SU-DHL-6 (cell line): ENCODE results near the gene HS3ST3A1.

Source experiments
- H2AFZ ChIP-seq: fragments of 200-600 bp; sonication (generic); 2 replicates; pipeline ENCODE4 v1.6.1; 2014; ENCODE audit warnings: low read depth, mild to moderate bottlenecking, moderate library complexity, mixed read lengths, antibody characterized with exemption, low read length; ENCODE audit not compliant: severe bottlenecking
- H3F3A ChIP-seq: fragments of 200-600 bp; shearing (Covaris generic); 2 replicates; pipeline ENCODE4 v1.6.0; 2016; ENCODE audit warnings: antibody characterized with exemption, mild to moderate bottlenecking; ENCODE audit not compliant: insufficient read depth
- H3K27ac ChIP-seq: fragments of 200-600 bp; sonication (generic); 2 replicates; pipeline ENCODE4 v1.5.1; 2016; ENCODE audit warnings: low read depth, mild to moderate bottlenecking, low read length, moderate library complexity, mixed read lengths
- H3K27me3 ChIP-seq: fragments of 200-600 bp; sonication (generic), shearing (Covaris generic); 2 replicates; pipeline ENCODE4 v1.6.0; 2014; ENCODE audit warnings: mild to moderate bottlenecking, low read length
- H3K36me3 ChIP-seq: fragments of 200-600 bp; sonication (generic); 2 replicates; pipeline ENCODE4 v1.6.1; 2014; ENCODE audit warnings: mild to moderate bottlenecking, low read length, mixed read lengths
- H3K4me2 ChIP-seq: fragments of 300-600, 200-600 bp; shearing (Covaris generic), sonication (generic); 2 replicates; pipeline ENCODE4 v1.6.0; 2014; ENCODE audit warnings: low read length, low read depth, mild to moderate bottlenecking; ENCODE audit not compliant: poor library complexity, severe bottlenecking
- H3K4me3 ChIP-seq: fragments of 200-600 bp; sonication (generic); 2 replicates; pipeline ENCODE4 v1.5.1; 2014; ENCODE audit warnings: antibody characterized with exemption, low read length, mild to moderate bottlenecking, mixed read lengths; ENCODE audit not compliant: insufficient read depth, poor library complexity, severe bottlenecking
- H3K79me2 ChIP-seq: fragments of 200-600 bp; sonication (generic); 2 replicates; pipeline ENCODE4 v1.6.1; 2014; ENCODE audit warnings: mild to moderate bottlenecking, low read length, moderate library complexity; ENCODE audit not compliant: insufficient read depth
- H3K9ac ChIP-seq: fragments of 200-600 bp; sonication (generic); 2 replicates; pipeline ENCODE4 v1.7.0; 2014; ENCODE audit warnings: mild to moderate bottlenecking, low read length
- H3K9me2 ChIP-seq: fragments of 200-600 bp; sonication (generic); replicated peaks from 2 replicates; pipeline ENCODE4 v1.6.1; 2014; ENCODE audit warnings: low read length; ENCODE audit not compliant: insufficient read depth
- H3K9me3 ChIP-seq: fragments of 200-600 bp; sonication (generic); 2 replicates; pipeline ENCODE4 v1.6.1; 2014; ENCODE audit warnings: low read length, mixed read lengths; ENCODE audit not compliant: insufficient read depth
- H4K20me1 ChIP-seq: fragments of 200-600 bp; sonication (generic); 2 replicates; pipeline ENCODE4 v1.6.1; 2014; ENCODE audit warnings: low read depth, mild to moderate bottlenecking, antibody characterized with exemption, low read length, moderate library complexity, mixed read lengths
- EZH2phosphoT487 ChIP-seq: fragments of 200-600 bp; sonication (generic), shearing (Covaris generic); conservative IDR thresholded peaks from 2 replicates; pipeline ENCODE4 v1.6.1; 2018; ENCODE audit warnings: mild to moderate bottlenecking, antibody characterized with exemption, low read length, moderate library complexity, mixed read lengths
- TF ChIP-seq, protein P1 (sequence below): fragments of 200-600 bp; sonication (generic); IDR thresholded peaks from one replicate; pipeline ENCODE4 v1.5.1; 2017; ENCODE audit warnings: antibody characterized with exemption, mild to moderate bottlenecking, low read length, moderate library complexity; ENCODE audit not compliant: insufficient read depth, poor library complexity, severe bottlenecking

The HS3ST3A1 gene

DNA sequence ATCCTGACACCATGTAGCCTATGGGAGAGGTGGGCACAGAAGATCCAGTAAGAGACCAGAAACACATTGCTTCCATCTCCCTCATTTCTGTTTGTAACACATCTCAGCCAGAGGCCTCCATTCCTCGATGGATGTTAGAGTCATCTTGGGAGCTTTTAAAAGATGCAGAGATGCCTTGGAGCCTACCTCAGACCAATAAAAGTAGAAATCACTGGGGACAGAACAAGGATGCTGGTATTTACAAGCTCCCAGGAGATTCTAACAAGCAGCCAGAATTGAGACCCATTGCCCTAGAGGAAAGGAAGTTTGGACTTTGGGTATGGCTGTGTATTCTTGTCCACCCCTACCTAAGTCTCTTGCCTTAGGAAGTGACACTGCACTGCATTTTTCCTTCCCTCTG, 40.8 kb downstream of the HS3ST3A1 start:
- Histone ChIP-seq H4K20me1 (no peaks in the 10 kb centered on the region), H3K9me3 (0 out of 2 replicates have a peak, but pooled peaks cover under 1% of the 10 kb centered on the region), H3K27ac (no peak overlapping the region), H3K4me2 (no peak overlapping the region), H2AFZ (no peak overlapping the region), H3K9ac (no peak overlapping the region), H3K9me2 (no peaks in the 10 kb centered on the region), H3K27me3 (no peaks in the 10 kb centered on the region; the same call in 1 of the 2 replicates), H3K36me3 (no peaks in the 10 kb centered on the region), H3K4me3 (no peak overlapping the region), H3K79me2 (no peaks in the 10 kb centered on the region), H3F3A (no peaks in the 10 kb centered on the region)
- no peak for TF ChIP-seq EZH2phosphoT487
- TF ChIP-seq, protein P1, sequence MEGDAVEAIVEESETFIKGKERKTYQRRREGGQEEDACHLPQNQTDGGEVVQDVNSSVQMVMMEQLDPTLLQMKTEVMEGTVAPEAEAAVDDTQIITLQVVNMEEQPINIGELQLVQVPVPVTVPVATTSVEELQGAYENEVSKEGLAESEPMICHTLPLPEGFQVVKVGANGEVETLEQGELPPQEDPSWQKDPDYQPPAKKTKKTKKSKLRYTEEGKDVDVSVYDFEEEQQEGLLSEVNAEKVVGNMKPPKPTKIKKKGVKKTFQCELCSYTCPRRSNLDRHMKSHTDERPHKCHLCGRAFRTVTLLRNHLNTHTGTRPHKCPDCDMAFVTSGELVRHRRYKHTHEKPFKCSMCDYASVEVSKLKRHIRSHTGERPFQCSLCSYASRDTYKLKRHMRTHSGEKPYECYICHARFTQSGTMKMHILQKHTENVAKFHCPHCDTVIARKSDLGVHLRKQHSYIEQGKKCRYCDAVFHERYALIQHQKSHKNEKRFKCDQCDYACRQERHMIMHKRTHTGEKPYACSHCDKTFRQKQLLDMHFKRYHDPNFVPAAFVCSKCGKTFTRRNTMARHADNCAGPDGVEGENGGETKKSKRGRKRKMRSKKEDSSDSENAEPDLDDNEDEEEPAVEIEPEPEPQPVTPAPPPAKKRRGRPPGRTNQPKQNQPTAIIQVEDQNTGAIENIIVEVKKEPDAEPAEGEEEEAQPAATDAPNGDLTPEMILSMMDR = no peak

DNA sequence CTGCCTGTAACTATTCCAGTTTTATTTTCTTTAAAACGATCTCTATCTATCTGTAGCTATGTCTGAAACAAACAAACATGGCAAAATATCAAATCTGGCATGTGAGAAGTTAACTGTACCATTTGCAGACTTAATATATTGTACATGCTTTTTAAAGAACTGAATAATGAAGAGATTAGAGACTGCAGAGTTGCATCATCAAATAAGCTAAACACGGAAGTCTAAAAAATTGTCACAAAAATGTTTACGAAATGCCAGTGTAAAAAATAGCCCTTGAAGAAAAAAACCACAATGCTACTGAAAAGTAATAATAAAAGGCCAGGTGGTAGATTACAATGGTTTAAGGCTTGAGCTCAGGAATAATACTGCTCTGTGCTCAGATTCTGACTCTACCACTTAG, 43.1 kb downstream of the HS3ST3A1 start:
- Histone ChIP-seq H3K79me2 (no peaks in the 10 kb centered on the region), H3K4me2 (no peak overlapping the region), H3K9me2 (no peaks in the 10 kb centered on the region), H3F3A (no peaks in the 10 kb centered on the region), H3K4me3 (no peak overlapping the region), H3K27ac (no peak overlapping the region), H3K27me3 (no peaks in the 10 kb centered on the region), H2AFZ (no peak overlapping the region), H4K20me1 (no peaks in the 10 kb centered on the region), H3K9ac (no peak overlapping the region), H3K9me3 (no peaks in the 10 kb centered on the region), H3K36me3 (no peaks in the 10 kb centered on the region)
- TF ChIP-seq, protein P1 = no peak
- no peak for TF ChIP-seq EZH2phosphoT487

DNA sequence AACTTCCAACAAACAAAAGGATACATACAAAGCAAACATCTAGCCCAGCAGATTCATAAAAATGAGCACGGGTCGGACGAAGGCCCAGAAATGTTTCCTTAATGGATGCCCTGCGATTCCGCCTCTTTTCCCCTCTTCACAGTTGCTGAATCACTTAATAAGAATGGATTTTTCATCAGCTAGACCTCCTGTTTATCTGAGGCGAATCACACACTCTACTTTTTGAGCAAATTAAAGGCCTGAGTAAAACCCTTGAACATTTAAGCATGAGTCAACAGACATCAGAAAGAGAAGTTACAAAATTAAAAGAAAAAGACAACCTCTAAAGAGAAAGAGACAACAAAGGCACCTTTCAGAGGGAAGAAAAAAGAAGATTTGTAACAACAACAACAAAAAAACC, 44.7 kb downstream of the HS3ST3A1 start:
- Histone ChIP-seq H3K79me2 (no peaks in the 10 kb centered on the region), H3K9me2 (no peaks in the 10 kb centered on the region), H3K4me2 (no peak overlapping the region), H3K27me3 (no peaks in the 10 kb centered on the region), H2AFZ (no peak overlapping the region), H3K9ac (no peak overlapping the region), H3F3A (no peaks in the 10 kb centered on the region), H3K4me3 (no peak overlapping the region), H3K36me3 (no peaks in the 10 kb centered on the region), H3K27ac (no peak overlapping the region), H4K20me1 (no peaks in the 10 kb centered on the region), H3K9me3 (no peaks in the 10 kb centered on the region)
- TF ChIP-seq, protein P1 = no peak
- no peak for TF ChIP-seq EZH2phosphoT487
